ENCODE data around the gene TNFRSF1A.
"Not testable (repeated sequence)": the region's sequence is repeated elsewhere in the genome, so short reads cannot be mapped to it uniquely, and the experiment has no call there.

Gene TNFRSF1A

DNA sequence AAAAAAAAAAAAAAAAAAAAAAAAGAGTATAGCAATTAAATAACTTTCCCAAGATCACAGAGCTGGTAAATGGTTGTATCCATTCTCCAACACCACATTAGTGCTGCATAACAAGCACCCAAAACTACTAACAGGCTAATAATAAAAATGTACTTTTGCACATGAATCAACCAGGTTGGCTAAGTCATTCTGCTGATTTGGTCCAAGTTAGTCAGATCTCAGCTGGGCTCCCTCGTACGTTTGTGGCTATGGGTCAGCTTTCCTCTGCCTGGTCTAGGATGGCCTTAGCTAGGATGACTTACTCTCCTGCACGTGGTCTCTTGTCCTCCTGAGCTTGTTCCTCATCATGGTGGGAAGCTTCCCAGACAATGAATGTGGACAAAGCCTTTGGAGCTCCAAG, 39.3 kb downstream of the TNFRSF1A start:
- DNase-seq = no peak

DNA sequence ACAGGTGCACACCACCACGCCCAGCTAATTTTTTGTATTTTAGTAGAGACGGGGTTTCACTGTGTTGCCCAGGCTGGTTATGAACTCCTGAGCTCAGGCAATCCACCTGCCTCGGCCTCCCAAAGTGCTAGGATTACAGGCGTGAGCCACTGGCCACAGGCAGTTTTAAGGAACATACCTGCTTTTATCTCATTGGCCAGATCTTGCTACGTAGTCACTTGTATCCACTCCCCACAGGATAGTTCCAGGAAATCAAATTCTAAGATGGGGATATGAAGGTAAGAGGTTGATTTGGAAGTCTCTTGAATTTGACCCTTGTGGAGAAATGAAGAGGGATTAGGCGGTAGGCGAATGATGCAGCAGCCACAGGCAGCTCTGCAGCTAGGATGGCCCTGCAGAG, 40.2 kb downstream of the TNFRSF1A start:
- no peak for DNase-seq

DNA sequence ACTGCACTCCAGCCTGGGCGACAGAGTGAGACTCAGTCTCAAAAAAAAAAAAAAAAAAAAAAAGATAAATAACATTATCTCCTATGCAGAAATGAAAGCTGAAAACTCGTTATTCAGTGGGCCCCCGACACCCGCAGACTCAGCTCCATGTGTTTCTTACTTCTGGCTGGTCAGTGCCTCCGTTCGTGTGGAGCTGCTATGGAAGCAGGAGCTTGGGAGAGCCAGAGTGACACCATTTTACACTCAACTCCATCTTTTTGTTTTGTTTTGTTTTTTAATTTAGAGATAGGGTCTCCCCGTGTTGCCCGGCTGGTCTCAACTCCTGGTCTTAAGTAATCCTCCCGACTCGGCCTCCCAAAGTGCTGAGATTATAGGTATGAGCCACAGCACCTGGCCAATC, 44.7 kb downstream of the TNFRSF1A start:
- no peak for DNase-seq

DNA sequence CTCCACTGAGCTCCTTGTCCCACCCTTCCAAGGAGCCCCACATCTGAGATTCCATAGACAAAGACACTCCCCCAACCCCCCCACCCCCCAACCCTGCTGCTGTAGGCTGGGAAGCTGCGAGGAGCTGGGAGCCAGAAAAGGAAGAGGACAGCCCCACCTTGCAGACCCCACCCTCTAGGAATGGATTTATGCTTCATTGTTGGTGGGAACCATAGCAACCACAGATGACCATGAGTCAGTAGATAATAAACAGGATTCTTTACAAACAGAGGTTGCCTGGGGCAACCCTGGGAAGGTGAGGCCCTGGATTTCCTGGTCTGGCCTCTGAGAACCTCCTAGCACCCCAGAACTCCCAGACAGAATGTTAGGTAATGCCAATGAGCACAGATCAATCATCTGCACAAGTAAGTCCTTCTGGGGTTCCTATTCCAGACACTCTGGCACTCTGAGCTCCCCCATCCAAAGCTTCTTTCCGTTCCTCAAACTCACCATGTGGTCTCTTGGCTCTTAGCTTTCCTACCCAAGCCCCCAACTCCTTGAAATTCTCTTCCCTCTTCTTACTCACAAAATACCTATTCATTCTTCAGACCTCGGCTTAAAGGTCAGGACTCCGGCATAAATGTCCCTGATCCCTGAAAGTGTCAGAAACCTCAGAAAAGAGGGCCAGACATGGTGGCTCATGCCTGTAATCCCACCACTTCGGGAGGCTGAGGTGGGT, 46.6 kb downstream of the TNFRSF1A start:
- DNase-seq = peak; percentile 56

DNA sequence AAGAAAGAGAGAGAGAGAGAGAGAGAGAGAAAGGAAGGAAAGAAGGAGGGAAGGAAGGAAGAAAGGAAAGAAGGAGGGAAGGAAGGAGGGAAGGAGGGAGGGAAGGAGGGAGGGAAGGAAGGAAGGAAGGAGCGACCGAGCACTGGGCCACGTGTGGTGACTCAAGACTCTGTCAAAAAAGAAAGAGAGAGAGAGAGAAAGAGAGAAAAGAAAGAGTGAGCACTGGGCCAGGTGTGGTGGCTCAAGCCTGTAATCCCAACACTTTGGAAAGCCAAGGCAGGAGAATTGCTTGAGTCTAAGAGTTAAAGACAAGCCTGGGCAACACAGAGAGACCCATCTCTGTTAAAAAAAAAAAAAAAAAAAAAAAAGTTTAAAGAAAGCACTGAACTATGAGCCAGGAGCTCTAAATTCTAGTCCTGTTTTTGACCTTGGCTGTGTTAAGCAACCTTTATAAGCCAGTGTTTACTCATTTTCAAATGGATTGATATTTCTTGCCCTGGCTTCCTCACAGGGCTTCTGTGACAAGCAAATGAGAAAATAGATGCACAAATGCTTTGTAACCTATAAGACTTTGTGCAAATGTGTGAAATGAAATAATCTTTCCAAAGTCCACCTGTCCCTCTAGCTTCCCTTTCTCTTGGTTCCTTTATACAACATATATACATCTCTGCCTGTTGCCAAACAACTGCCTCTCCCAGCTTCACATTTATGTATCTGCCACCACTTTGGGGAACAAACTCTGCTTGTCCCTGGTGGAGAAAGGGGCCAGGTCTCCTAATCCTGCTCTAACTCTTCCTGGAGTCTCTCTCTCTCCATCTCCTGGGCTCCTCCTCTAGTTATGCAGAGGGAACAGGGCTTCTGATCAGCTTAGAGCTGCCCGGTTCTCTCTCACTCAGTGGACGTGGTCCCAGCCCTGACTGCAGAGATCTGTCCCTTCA, 47.5 kb downstream of the TNFRSF1A start:
- no peak for DNase-seq

DNA sequence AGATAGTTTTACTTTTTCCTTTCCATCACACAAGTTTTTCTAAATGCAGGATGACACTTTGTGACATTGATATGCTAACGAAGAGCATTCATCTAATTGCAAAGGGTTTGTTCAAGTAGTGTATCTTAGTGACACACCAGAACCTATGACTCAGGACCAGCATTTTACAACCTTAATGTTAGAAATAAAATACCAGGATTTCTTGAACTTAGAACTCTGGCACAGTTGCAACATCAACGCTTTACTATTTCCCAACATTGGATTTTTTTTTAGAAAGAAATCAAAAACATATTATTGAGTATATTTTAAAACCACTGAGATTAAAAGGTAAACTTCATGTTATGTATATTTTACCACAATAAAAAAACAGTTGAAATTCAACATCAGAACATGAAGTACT, 49.3 kb downstream of the TNFRSF1A start:
- DNase-seq = no peak

DNA sequence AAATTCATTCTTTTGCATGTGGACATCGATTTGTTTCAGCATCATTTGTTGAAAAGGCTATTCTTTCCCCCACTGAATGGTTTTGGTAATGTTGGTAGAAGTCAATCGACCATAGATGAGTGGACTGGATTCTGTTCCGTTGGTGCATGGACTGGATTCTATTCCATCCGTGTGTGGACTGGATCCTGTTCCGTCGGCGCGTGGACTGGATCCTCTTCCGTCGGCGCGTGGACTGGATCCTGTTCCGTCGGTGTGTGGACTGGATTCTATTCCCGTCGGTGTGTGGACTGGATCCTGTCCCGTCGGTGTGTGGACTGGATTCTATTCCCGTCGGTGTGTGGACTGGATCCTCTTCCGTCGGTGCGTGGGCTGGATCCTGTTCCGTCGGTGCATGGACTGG, 52.0 kb downstream of the TNFRSF1A start:
- DNase-seq = not testable (repeated sequence)

DNA sequence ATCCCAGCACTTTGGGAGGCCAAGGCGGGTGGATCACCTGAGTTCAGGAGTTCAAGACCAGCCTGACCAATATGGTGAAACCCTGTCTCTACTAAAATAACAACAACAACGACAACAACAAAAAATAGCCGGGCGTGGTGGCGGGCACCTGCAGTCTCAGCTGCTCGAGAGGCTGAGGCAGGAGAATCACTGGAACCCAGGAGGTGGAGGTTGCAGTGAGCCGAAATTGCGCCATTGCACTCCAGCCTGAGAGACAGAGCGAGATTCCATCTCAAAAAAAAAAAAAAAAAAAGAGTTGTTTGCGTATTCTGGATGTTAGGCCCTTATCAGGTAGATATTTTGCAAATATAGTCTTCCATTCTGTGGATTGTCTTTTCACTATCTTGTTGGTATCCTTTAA, 52.8 kb downstream of the TNFRSF1A start:
- not testable (repeated sequence) for DNase-seq

DNA sequence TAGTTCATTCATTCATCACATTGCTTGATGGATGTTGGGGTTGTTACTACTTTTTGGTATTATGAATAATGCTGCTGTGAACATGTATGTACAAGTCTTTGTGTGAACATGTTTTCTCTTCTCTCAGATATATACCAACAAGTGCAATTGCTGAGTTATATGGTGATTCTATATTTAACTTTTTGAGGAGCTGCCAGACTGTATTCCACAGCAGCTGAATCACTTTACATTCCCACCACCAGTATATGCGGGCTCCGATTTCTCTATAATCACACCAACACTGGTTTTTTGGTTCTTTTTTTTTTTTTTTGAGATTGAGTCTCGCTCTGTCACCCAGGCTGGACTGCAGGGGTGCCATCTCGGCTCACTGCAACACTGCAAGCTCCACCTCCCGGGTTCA, 53.6 kb downstream of the TNFRSF1A start:
- no peak for DNase-seq

DNA sequence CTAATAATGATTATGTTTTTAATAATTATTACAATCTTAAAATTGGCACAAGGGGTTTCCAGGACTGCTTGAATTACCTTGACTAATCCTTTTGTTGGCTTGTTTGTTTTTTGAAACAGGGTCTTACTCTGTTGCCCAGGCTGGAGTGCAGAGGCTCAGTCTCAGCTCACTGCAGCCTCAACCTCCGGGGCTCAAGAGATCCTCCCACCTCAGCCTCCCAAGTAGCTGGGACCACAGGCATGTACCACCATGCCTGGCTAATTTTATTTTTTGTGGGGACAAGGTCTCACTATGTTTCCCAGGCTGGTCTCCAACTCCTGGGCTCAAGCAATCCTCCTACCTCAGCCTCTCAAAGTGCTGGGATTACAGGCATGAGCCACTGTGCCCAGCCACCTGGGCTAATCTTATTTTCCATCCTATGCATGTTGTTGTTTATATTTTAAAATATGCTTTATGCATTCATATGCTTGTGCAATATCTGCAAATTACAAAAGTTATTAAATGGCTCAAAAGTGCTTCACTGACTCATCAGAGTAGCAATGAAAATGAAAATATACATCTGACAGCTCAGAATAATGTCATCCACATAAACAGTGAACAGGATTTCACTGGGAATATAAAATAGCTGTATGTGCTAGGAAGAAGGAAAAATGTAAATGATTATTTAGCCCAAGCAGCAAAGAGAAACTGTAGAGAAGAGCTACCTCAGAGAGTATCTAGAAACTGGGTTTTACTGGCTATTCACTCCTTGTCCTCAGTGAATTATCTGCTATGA, 56.2 kb downstream of the TNFRSF1A start:
- DNase-seq = no peak

DNA sequence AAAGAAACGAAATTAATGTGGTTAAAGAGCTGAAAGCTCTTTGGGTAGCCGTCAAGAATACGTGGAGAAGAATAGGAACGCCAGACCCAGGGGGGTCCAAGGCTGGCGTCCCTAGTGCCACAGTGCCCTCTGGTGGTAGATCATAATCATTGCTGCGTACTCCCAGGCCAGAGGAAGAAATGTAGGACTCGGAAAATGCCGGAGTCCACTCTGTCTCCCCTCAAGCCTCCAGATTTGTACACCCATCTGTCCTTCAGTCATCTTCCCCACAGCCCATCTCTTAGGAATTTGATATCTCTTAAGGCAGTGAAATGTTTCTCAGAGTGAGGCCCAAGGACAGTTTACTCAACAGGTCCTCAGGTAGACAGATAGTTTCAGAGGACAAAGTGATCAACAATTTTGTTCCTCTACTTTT, 56.8 kb downstream of the TNFRSF1A start:
- DNase-seq = peak; percentile 74

DNA sequence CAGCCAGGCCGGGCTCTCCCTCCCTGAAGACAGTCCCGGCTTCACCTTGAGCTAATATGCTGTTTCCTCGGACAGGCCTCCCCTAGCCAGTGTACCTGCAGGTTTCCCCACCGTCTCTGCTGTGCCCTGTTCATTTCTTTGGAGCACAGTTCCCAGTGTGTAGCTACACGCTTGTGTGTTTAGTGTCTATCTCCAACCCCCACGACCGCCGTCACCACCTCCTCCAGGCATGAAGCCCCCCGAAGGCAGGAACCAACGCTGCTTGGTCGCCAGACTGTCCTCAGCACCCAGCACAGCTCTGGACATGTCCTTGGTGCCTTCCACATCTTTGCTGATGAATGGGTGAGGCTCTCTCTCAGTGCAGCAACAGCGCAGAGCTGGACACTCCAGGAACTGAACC, 57.6 kb downstream of the TNFRSF1A start:
- DNase-seq = no peak

DNA sequence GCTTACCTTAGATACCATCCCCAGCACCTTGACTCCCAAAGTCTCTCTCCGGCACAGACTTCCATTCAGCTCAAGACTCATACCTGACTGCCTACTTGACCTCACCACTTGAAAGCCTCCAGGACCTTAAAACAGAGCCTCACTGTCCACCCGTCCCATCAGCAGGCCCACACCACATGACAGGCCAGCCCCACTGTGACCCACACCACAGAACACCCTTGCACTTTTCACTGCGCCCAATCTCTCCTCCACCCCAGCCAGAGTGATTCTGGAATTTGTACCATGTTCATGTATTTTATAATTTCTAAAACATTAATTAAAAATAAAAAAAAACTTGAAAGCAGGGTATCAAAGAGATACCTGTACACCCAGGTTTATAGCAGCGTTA, 59.4 kb downstream of the TNFRSF1A start:
- DNase-seq = no peak

DNA sequence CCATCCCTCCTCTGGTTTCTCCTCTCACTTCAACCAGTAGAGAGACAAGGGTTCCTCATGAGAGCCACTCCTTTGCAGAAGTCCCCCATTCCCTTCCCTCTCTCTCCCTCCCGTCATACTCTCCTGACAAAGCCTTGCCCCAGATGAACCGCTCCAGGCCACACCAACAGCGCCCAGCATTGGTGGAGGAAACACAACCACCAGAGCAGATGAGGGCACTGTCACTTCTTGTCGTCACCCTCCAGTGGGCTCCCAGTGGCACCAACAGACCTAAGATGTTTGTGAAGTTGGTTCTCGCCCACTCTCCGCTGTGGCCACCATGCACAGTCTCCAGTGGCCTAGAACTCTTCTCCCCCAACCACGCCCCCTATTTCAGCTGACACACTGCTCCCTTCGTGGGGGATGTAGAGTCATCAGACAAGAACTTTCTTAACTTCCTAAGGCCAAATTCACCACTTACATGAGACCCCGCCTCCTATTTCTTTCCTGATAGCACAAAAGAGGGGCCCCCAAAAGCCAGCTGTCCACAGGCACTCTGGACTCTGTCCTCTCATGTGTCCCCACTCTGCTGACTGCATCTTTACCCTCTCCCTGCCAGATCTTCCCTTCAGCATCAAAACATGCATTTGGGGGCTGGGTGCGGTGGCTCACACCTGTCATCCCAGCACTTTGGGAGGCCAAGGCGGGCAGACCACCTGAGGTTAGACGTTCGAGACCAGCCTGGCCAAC, 60.6 kb downstream of the TNFRSF1A start:
- no peak for DNase-seq

DNA sequence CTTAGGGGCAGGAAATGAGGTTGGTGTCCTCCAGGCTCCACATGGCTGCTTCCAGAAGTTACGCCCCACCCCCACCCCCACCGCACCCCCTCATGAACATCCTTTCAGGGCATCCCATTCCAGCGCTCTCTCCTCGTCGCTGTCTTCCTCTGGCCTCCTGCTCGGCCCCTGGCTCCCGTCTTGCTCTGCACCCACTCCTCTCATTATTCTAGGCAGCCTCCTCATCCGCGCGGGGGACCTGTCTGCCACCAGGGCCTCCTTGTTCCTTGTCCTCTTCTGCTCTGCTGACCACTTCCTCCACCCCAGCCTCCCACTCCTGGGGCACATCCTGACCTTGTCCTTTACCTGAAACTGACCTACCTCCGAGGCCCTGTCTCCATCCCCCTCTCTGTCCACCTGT, 61.2 kb downstream of the TNFRSF1A start:
- DNase-seq = no peak

DNA sequence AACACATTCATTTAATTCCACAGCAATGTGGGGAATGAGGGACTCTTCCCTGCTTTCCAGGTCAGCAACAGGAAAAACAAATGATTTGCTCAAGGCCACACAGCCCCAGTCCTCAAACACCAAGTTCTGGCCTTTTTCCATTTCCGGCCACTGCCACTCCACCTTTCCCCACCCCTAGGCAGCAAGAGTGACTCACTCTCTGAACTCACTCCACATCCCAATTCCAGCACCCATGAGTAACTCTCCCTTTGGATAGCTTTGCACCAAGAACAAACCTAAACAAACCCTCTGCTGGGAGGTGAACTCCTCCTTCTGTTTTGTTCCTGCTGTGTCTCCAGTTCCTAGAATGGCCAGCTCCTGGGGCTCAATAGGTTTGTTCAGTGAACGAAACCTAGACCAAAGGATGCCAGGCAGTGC, 61.8 kb downstream of the TNFRSF1A start:
- no peak for DNase-seq

DNA sequence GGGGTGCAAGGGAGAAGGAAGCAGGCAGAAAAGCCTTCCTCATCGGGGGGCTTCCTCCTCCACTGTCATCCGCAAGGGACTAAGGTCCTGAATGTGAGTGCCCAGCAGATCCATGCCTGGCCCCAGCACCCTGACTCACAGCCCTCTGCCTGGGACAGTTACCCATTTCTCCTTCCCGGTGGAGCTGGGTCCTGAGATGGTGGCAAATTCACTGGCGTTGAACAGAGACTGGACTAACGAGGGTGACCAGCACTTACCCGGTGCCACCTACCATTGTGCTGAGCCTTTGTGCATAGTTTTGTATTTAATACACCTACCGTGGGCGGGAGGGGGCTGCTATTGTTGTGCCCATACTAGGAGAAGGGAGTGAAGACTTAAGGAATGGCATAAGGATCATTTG, 62.2 kb downstream of the TNFRSF1A start:
- DNase-seq = no peak

DNA sequence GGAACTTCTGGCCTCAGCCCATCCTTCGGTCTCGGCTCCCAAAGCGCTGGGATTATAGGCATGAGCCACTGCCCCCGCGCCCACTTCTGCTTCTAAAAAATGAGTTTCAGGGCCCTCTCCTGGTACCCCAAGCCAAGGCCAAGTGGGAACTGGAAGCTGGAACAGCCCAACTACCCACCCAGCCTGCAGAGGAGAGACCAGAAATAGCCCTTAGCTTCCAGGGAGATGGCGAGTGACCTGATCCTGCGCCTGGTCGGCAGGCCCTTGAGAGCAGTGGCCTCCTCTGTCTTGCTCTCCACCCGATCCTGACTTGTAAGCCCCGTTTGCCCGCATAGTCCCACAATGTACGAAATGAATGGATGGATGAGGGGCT, 62.6 kb downstream of the TNFRSF1A start:
- DNase-seq = no peak

All from left hindlimb (tissue), 1 donor.